DOHH2 (cell line): ENCODE results near the gene ANKRD40CL.

Experiments
- H3F3A ChIP-seq: fragments of 200-600 bp; sonication (generic), shearing (Covaris generic); 2 replicates; pipeline ENCODE4 v1.6.0; 2016; ENCODE audit warnings: antibody characterized with exemption, mild to moderate bottlenecking; ENCODE audit not compliant: control insufficient read depth, insufficient read depth
- H3K27ac ChIP-seq: fragments of 200-600 bp; sonication (generic); 2 replicates; pipeline ENCODE4 v1.5.1; 2014; ENCODE audit warnings: low read depth, mild to moderate bottlenecking, low read length, moderate library complexity
- H3K27me3 ChIP-seq: fragments of 200-600 bp; sonication (generic); 2 replicates; pipeline ENCODE4 v1.6.1; 2014; ENCODE audit warnings: mild to moderate bottlenecking, low read length, mixed read lengths; ENCODE audit not compliant: control insufficient read depth
- H3K36me3 ChIP-seq: fragments of 200-600 bp; sonication (generic); 2 replicates; pipeline ENCODE4 v1.6.1; 2014; ENCODE audit warnings: mild to moderate bottlenecking, low read length, moderate library complexity, mixed read lengths; ENCODE audit not compliant: control insufficient read depth
- H3K4me1 ChIP-seq: fragments of 200-600 bp; sonication (generic); 2 replicates; pipeline ENCODE4 v1.6.1; 2014; ENCODE audit warnings: mild to moderate bottlenecking, low read length, mixed read lengths; ENCODE audit not compliant: control insufficient read depth
- H3K4me2 ChIP-seq: fragments of 200-600 bp; sonication (generic); 2 replicates; pipeline ENCODE4 v1.6.0; 2014; ENCODE audit warnings: mild to moderate bottlenecking, low read length, moderate library complexity
- H3K4me3 ChIP-seq: fragments of 200-600 bp; sonication (generic); 2 replicates; pipeline ENCODE4 v1.5.1; 2014; ENCODE audit warnings: mild to moderate bottlenecking, low read length, mixed read lengths
- H3K79me2 ChIP-seq: fragments of 200-600 bp; sonication (generic); 2 replicates; pipeline ENCODE4 v1.6.1; 2014; ENCODE audit warnings: mild to moderate bottlenecking, low read length, mixed read lengths; ENCODE audit not compliant: control insufficient read depth
- H3K9me2 ChIP-seq: fragments of 200-600 bp; sonication (generic); replicated peaks from 2 replicates; pipeline ENCODE4 v1.6.1; 2014; ENCODE audit warnings: mild to moderate bottlenecking, low read length, mixed read lengths; ENCODE audit not compliant: control insufficient read depth
- H3K9me3 ChIP-seq: fragments of 200-600 bp; sonication (generic); 2 replicates; pipeline ENCODE4 v1.6.1; 2014; ENCODE audit warnings: antibody characterized with exemption, low read length, mixed read lengths; ENCODE audit not compliant: control insufficient read depth, insufficient read depth
- H4K20me1 ChIP-seq: fragments of 200-600 bp; sonication (generic); 2 replicates; pipeline ENCODE4 v1.6.0; 2014; ENCODE audit warnings: low read depth, mild to moderate bottlenecking, antibody characterized with exemption, low read length, moderate library complexity; ENCODE audit not compliant: control insufficient read depth, insufficient read depth
- EZH2phosphoT487 ChIP-seq: fragments of 200-600 bp; sonication (generic); IDR thresholded peaks from 2 replicates; pipeline ENCODE4 v1.6.1; 2017; ENCODE audit warnings: borderline replicate concordance, mild to moderate bottlenecking, antibody characterized with exemption, low read length, moderate library complexity, mixed read lengths
- TF ChIP-seq, protein P1 (sequence below): fragments of 200-600 bp; sonication (generic); IDR thresholded peaks from one replicate; pipeline ENCODE4 v1.5.1; 2014; ENCODE audit warnings: antibody characterized with exemption, mild to moderate bottlenecking, low read depth, low read length; ENCODE audit not compliant: poor library complexity, severe bottlenecking

The ANKRD40CL gene

GRCh38 chr17:50783905-50784304 lies 16.6 kb upstream of the ANKRD40CL start:
- Histone ChIP-seq H3K36me3 (no peaks in the 10 kb centered on the region), H3K79me2 (no peaks in the 10 kb centered on the region), H3F3A (no peaks in the 10 kb centered on the region), H3K9me2 (no peaks in the 10 kb centered on the region), H3K4me1 (no peaks in the 10 kb centered on the region), H3K27ac (no peak overlapping the region), H3K27me3 (peaks cover 7% of the 10 kb centered on the region), H3K4me3 (no peak overlapping the region), H3K9me3 (no peaks in the 10 kb centered on the region), H3K4me2 (no peak overlapping the region), H4K20me1 (no peaks in the 10 kb centered on the region)
- TF ChIP-seq EZH2phosphoT487 = no peak
- TF ChIP-seq, protein P1, sequence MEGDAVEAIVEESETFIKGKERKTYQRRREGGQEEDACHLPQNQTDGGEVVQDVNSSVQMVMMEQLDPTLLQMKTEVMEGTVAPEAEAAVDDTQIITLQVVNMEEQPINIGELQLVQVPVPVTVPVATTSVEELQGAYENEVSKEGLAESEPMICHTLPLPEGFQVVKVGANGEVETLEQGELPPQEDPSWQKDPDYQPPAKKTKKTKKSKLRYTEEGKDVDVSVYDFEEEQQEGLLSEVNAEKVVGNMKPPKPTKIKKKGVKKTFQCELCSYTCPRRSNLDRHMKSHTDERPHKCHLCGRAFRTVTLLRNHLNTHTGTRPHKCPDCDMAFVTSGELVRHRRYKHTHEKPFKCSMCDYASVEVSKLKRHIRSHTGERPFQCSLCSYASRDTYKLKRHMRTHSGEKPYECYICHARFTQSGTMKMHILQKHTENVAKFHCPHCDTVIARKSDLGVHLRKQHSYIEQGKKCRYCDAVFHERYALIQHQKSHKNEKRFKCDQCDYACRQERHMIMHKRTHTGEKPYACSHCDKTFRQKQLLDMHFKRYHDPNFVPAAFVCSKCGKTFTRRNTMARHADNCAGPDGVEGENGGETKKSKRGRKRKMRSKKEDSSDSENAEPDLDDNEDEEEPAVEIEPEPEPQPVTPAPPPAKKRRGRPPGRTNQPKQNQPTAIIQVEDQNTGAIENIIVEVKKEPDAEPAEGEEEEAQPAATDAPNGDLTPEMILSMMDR = no peak

DNA sequence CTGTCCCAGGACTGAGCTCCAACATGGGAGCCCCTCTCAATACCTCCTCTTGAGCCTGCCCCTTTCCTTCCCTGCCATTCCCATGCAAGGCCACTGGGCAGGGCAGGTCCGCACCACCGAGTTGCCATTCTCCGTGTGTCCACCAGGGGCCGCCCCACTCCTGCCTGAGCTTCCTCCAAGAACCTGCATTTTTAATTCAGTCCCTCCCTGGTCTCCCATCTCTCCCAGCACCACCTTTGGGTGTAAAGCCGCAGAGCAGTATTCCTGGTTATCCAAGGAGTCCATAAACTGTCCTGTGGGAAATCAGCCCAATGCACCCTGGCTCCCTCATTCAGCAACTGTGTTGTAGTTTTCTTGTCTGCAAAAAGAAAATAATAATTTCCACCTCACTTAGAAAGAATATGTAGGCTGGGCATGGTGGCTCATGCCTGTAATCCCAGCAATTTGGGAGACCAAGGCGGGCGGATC lies 15.9 kb upstream of the ANKRD40CL start:
- no peak overlapping the region for H3K4me2 ChIP-seq

GRCh38 chr17:50781167-50781566 lies 13.8 kb upstream of the ANKRD40CL start:
- H3K27ac ChIP-seq = no peak overlapping the region
- H3K4me1 ChIP-seq = no peaks in the 10 kb centered on the region
- peaks cover 7% of the 10 kb centered on the region for H3K27me3 ChIP-seq
- no peak overlapping the region for H3K4me3 ChIP-seq
- no peak overlapping the region for H3K4me2 ChIP-seq
- H4K20me1 ChIP-seq = no peaks in the 10 kb centered on the region
- H3K79me2 ChIP-seq = no peaks in the 10 kb centered on the region
- H3K36me3 ChIP-seq = no peaks in the 10 kb centered on the region
- TF ChIP-seq, protein P1 = no peak
- TF ChIP-seq EZH2phosphoT487 = no peak
- H3K9me2 ChIP-seq = no peaks in the 10 kb centered on the region
- no peaks in the 10 kb centered on the region for H3F3A ChIP-seq
- H3K9me3 ChIP-seq = no peaks in the 10 kb centered on the region

More for the DNA sequence above, 15.9 kb upstream of the ANKRD40CL start:
- no peaks in the 10 kb centered on the region for H3K79me2 ChIP-seq
- H3K4me1 ChIP-seq = no peaks in the 10 kb centered on the region
- no peaks in the 10 kb centered on the region for H4K20me1 ChIP-seq
- no peak overlapping the region for H3K27ac ChIP-seq
- TF ChIP-seq EZH2phosphoT487 = no peak
- TF ChIP-seq, protein P1 = peak; percentile 98
- no peaks in the 10 kb centered on the region for H3F3A ChIP-seq
- peaks cover 7% of the 10 kb centered on the region for H3K27me3 ChIP-seq
- no peaks in the 10 kb centered on the region for H3K9me3 ChIP-seq
- no peaks in the 10 kb centered on the region for H3K9me2 ChIP-seq
- no peak overlapping the region for H3K4me3 ChIP-seq
- no peaks in the 10 kb centered on the region for H3K36me3 ChIP-seq
